HepG2 (cell line): ENCODE measurements around the gene ZNF777. TPM values are rescaled to one million over a fixed set of nuclear protein-coding genes. Genes with fewer than 3 reads are reported as not detected.

Experiments used
- ATM ChIP-seq: fragments of 450-650 bp; IDR thresholded peaks from 2 replicates; pipeline ENCODE4 v1.7.1; 2017; ENCODE audit warnings: mild to moderate bottlenecking, borderline replicate concordance
- GATAD1 ChIP-seq: IDR thresholded peaks from 2 replicates; pipeline ENCODE4 v1.6.1; 2016; ENCODE audit warnings: missing genetic modification reagents, missing compliant biosample characterization
- HHEX ChIP-seq: IDR thresholded peaks from 2 replicates; pipeline ENCODE4 v1.6.1; 2016; ENCODE audit warnings: control low read depth
- HIC2 ChIP-seq: sonication (generic); formaldehyde crosslinking; IDR thresholded peaks from 2 replicates; pipeline ENCODE4 v1.9.0; 2022; ENCODE audit warnings: low read depth, missing genetic modification reagents
- MEIS2 ChIP-seq: sonication (generic); formaldehyde crosslinking; IDR thresholded peaks from 2 replicates; pipeline ENCODE4 v1.9.0; 2021; ENCODE audit warnings: mild to moderate bottlenecking, missing genetic modification reagents
- MTA3 ChIP-seq: sonication (generic); formaldehyde crosslinking; IDR thresholded peaks from 2 replicates; pipeline ENCODE4 v1.4.0; 2020; ENCODE audit warnings: missing genetic modification reagents
- MYC ChIP-seq: sonication (generic); formaldehyde crosslinking; IDR thresholded peaks from 2 replicates; pipeline ENCODE4 v1.9.0; 2021; ENCODE audit warnings: missing genetic modification reagents, borderline replicate concordance
- PHF8 ChIP-seq: sonication (generic); formaldehyde crosslinking; IDR thresholded peaks from 2 replicates; pipeline ENCODE4 v1.5.0; 2020; ENCODE audit warnings: missing genetic modification reagents
- PLRG1 ChIP-seq: fragments of 450-650 bp; conservative IDR thresholded peaks from 2 replicates; pipeline ENCODE4 v1.6.1; 2016
- RNF219 ChIP-seq: sonication (generic); formaldehyde crosslinking; IDR thresholded peaks from 2 replicates; pipeline ENCODE4 v1.5.0; 2020; ENCODE audit warnings: mild to moderate bottlenecking, missing genetic modification reagents
- SKIL ChIP-seq: sonication (generic); formaldehyde crosslinking; IDR thresholded peaks from 2 replicates; pipeline ENCODE4 v1.8.0; 2022; ENCODE audit warnings: missing genetic modification reagents, mild to moderate bottlenecking, moderate library complexity, borderline replicate concordance
- SP1 ChIP-seq, 2 experiments: fragments of 450-650 bp in 1 of 2; sonication (generic) in 1 of 2; formaldehyde crosslinking in 1 of 2; IDR thresholded peaks; 2 replicates each; pipeline versions ENCODE4 v1.4.0 to v1.6.1; 2016 to 2020; ENCODE audit warnings: missing genetic modification reagents in 1 of 2
- TBP ChIP-seq: sonication (generic); formaldehyde crosslinking; IDR thresholded peaks from 2 replicates; pipeline ENCODE4 v1.5.0; 2020; ENCODE audit warnings: missing genetic modification reagents
- ZNF180 ChIP-seq: sonication (generic); formaldehyde crosslinking; IDR thresholded peaks from 2 replicates; pipeline ENCODE4 v1.4.0; 2020; ENCODE audit warnings: low read depth, missing genetic modification reagents, borderline replicate concordance
- ZNF326 ChIP-seq: sonication (generic); formaldehyde crosslinking; IDR thresholded peaks from 2 replicates; pipeline ENCODE4 v1.4.0; 2020; ENCODE audit warnings: missing genetic modification reagents, borderline replicate concordance
- ZNF367 ChIP-seq: sonication (generic); formaldehyde crosslinking; IDR thresholded peaks from 2 replicates; pipeline ENCODE4 v1.4.0; 2020; ENCODE audit warnings: missing genetic modification reagents, borderline replicate concordance
- ZNF878 ChIP-seq: sonication (generic); formaldehyde crosslinking; IDR thresholded peaks from 2 replicates; pipeline ENCODE4 v1.8.1; 2023; ENCODE audit warnings: mild to moderate bottlenecking, missing genetic modification reagents, moderate library complexity
- polyA plus RNA-seq, 8 experiments: library from polyadenylated mRNA; depleted of rRNA in 3 of 8; stranded (reverse) in 7 of 8; unstranded in 1 of 8; fragments of >200 nt; fragmentation: Illumina TruSeq in 4 of 8; extraction: Trizol in 4 of 8; gene quantifications; 2 replicates each; pipeline versions ENCODE4 v1.2.1 to v1.2.3, GENCODE V29; 2011 to 2016; ENCODE audit warnings: low read depth in 4 of 8, missing spikeins in 1 of 8, mixed read lengths in 1 of 8; ENCODE audit not compliant: insufficient read depth in 1 of 8
- total RNA-seq, 5 experiments: library from RNA; depleted of rRNA; stranded (reverse); fragments of >200 nt; fragmentation: Illumina TruSeq; extraction: Trizol; gene quantifications; 2 replicates each; pipeline ENCODE4 v1.2.3, GENCODE V29; 2016; ENCODE audit warnings: low read depth in 1 of 5
- TF ChIP-seq, protein P1 (sequence below): IDR thresholded peaks from 2 replicates; pipeline ENCODE4 v1.6.1; 2016; ENCODE audit warnings: low read depth, borderline replicate concordance
- TF ChIP-seq, protein P2 (sequence below): sonication (generic); formaldehyde crosslinking; IDR thresholded peaks from 2 replicates; pipeline ENCODE4 v1.4.0; 2020; ENCODE audit warnings: missing genetic modification reagents

The ZNF777 gene
- total and polyA plus RNA-seq, 2 of the 13 experiments (the other 11 are each of a cell fraction or from before 2014, with no cell fraction given) = 3.8 to 6.0 TPM

GRCh38 chr7:149497467-149498261, 36.8 kb upstream of the ZNF777 start, which contains the start of gene ZNF746 (continued):
- no peak for TF ChIP-seq SP1 (IDR thresholded peaks at IDR 0.05)
- TF ChIP-seq SP1 (CRISPR knock-in tag; IDR thresholded peaks at IDR 0.05) = 0 out of 2 replicates have a peak, but pooled peaks have one; percentile 25
- TF ChIP-seq, protein P1, sequence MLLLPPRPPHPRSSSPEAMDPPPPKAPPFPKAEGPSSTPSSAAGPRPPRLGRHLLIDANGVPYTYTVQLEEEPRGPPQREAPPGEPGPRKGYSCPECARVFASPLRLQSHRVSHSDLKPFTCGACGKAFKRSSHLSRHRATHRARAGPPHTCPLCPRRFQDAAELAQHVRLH = no peak
- peak; percentile 66 for TF ChIP-seq GATAD1 (CRISPR knock-in tag)
- TF ChIP-seq PLRG1 = no peak
- TF ChIP-seq TBP (CRISPR knock-in tag) = no peak
- TF ChIP-seq MEIS2 = no peak
- no peak for TF ChIP-seq ZNF367 (CRISPR knock-in tag)
- peak; percentile 58; the same call in 1 of the 2 replicates for TF ChIP-seq PHF8 (CRISPR knock-in tag)
- TF ChIP-seq, protein P2, sequence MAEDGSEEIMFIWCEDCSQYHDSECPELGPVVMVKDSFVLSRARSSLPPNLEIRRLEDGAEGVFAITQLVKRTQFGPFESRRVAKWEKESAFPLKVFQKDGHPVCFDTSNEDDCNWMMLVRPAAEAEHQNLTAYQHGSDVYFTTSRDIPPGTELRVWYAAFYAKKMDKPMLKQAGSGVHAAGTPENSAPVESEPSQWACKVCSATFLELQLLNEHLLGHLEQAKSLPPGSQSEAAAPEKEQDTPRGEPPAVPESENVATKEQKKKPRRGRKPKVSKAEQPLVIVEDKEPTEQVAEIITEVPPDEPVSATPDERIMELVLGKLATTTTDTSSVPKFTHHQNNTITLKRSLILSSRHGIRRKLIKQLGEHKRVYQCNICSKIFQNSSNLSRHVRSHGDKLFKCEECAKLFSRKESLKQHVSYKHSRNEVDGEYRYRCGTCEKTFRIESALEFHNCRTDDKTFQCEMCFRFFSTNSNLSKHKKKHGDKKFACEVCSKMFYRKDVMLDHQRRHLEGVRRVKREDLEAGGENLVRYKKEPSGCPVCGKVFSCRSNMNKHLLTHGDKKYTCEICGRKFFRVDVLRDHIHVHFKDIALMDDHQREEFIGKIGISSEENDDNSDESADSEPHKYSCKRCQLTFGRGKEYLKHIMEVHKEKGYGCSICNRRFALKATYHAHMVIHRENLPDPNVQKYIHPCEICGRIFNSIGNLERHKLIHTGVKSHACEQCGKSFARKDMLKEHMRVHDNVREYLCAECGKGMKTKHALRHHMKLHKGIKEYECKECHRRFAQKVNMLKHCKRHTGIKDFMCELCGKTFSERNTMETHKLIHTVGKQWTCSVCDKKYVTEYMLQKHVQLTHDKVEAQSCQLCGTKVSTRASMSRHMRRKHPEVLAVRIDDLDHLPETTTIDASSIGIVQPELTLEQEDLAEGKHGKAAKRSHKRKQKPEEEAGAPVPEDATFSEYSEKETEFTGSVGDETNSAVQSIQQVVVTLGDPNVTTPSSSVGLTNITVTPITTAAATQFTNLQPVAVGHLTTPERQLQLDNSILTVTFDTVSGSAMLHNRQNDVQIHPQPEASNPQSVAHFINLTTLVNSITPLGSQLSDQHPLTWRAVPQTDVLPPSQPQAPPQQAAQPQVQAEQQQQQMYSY = no peak
- TF ChIP-seq HIC2 (CRISPR knock-in tag) = no peak
- no peak for TF ChIP-seq MTA3
- no peak for TF ChIP-seq ZNF326 (CRISPR knock-in tag)
- TF ChIP-seq HHEX (CRISPR knock-in tag) = no peak
- TF ChIP-seq ATM = no peak
- TF ChIP-seq SKIL (CRISPR knock-in tag) = no peak
- peak; percentile 33; the same call in 1 of the 2 replicates for TF ChIP-seq MYC (CRISPR knock-in tag)
- no peak for TF ChIP-seq RNF219 (CRISPR knock-in tag)
- TF ChIP-seq ZNF878 = no peak
- no peak for TF ChIP-seq ZNF180 (CRISPR knock-in tag)
